ENCODE results near the gene CHD3. TPM values are rescaled to one million over a fixed set of nuclear protein-coding genes. Genes with fewer than 3 reads are reported as not detected.

Gene CHD3
- total RNA-seq, 1 donor: 111 TPM

DNA sequence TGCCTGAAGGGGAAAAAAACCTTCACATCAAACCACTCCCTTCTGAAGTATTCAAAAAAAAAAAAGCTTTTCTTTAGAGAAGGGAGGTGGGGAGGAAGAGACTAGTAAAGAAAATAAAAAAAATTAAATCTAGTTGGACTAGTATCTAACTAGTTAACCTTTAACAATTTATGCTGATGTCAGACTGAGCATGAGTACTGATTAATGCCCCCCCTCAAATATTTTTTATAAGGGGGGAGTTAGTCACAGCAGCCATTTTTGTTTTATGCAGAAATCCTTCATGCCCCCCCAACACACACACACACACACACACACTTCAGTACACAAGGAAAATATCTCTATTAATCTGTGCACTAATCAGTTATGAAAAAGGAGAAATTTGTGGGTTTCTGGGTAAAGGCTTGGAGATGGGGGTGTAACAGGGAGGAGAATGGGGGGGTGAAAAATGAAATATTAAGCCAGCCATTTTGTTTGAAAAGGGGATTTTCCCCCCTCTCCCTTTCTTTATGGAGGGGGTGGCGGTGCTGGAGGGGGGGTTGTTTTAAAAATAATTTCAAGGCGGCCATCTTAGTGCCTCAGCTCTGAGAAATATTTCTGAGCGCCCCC, 4.7 kb upstream of the CHD3 start:
- TF ChIP-seq, protein P1, sequence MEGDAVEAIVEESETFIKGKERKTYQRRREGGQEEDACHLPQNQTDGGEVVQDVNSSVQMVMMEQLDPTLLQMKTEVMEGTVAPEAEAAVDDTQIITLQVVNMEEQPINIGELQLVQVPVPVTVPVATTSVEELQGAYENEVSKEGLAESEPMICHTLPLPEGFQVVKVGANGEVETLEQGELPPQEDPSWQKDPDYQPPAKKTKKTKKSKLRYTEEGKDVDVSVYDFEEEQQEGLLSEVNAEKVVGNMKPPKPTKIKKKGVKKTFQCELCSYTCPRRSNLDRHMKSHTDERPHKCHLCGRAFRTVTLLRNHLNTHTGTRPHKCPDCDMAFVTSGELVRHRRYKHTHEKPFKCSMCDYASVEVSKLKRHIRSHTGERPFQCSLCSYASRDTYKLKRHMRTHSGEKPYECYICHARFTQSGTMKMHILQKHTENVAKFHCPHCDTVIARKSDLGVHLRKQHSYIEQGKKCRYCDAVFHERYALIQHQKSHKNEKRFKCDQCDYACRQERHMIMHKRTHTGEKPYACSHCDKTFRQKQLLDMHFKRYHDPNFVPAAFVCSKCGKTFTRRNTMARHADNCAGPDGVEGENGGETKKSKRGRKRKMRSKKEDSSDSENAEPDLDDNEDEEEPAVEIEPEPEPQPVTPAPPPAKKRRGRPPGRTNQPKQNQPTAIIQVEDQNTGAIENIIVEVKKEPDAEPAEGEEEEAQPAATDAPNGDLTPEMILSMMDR (IDR thresholded peaks at IDR 0.05; ENCODE audit: insufficient read depth, low read depth, low read length): no peak
- peak; percentile 20 for DNase-seq (ENCODE audit: low read depth)
- peak overlapping the region; percentile 86 for H3K4me3 ChIP-seq (ENCODE audit: low read depth, low read length)

DNA sequence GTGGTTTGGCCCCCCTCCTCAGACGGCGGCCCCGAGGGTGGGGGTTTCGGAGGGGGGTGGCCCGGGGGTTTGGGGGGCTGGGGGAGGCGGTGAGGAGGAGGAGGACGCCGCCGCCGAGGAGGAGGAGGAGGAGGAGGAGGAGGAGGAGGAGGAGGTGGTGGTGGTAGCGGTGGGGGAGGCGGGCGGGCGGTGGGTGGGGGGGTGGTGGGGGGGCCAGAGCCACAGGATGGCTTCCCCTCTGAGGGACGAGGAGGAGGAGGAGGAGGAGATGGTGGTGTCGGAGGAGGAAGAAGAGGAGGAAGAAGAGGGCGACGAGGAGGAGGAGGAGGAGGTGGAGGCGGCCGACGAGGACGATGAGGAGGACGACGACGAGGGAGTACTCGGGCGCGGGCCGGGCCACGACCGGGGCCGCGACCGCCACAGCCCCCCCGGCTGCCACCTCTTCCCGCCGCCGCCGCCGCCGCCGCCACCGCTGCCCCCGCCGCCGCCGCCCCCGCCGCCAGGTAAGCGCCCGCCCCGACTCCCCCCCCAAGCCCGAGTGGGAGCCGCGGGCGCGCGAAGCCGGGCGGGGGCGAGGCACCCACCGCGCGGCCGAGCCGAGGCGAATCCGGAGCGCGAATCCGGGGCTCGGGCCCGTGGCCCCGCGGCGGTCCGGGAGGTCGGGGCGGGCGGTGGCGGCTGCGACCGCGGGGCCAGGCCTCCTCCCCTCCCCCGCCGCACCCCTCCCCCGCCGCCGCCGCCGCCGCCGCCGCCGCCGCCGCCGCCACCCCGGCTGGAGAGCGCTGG, 3.8 kb upstream of the CHD3 start:
- H3K4me3 ChIP-seq (ENCODE audit: low read depth, low read length): peak overlapping the region; percentile 86
- TF ChIP-seq, protein P1 (IDR thresholded peaks at IDR 0.05; ENCODE audit: insufficient read depth, low read depth, low read length): no peak
- no peak for DNase-seq (ENCODE audit: low read depth)

DNA sequence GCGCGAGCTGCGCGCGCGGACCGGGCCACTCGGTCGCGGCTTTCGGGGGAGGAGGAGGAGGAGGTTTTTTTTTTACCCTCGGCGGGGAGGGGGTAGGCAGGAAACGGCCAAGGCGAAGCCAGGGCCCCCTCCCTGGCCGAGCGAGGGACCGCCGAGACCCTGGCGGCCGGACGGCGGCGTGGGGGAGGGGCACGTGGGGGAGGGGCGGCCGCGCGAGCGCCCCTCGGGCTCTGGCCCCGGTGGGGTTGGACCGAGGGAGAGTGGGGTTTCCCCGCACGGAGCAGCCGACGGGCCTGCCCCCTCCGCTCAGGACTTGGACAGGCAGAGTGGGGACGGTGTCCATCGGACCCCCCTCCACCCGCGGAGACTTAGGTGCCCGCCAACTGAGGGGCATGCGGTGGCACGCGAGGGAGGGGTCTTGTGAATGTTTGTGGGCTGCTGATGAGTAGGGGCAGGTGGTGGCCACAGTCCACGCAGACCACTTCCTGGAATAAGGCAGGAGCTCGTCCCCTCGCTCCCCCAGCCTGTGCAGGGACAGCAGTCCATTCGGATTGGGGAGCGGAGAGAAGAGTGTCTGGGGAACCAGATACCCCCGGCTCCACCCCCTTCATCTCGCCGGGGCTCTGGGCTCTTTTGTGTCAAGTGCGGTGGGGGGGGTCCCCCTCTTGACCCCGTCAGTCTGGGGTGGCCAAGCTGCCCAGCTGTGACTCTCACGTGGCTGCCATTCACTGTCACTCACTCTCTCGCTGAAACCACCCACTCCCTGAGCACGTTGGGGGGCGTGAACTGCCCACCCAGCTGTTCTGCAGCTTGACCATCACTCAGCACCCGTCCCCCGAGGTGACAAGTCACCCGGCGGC, 3.0 kb upstream of the CHD3 start:
- peak; percentile 37 for DNase-seq (ENCODE audit: low read depth)
- TF ChIP-seq, protein P1 (IDR thresholded peaks at IDR 0.05; ENCODE audit: insufficient read depth, low read depth, low read length): no peak
- H3K4me3 ChIP-seq (ENCODE audit: low read depth, low read length): peak overlapping the region; percentile 86

DNA sequence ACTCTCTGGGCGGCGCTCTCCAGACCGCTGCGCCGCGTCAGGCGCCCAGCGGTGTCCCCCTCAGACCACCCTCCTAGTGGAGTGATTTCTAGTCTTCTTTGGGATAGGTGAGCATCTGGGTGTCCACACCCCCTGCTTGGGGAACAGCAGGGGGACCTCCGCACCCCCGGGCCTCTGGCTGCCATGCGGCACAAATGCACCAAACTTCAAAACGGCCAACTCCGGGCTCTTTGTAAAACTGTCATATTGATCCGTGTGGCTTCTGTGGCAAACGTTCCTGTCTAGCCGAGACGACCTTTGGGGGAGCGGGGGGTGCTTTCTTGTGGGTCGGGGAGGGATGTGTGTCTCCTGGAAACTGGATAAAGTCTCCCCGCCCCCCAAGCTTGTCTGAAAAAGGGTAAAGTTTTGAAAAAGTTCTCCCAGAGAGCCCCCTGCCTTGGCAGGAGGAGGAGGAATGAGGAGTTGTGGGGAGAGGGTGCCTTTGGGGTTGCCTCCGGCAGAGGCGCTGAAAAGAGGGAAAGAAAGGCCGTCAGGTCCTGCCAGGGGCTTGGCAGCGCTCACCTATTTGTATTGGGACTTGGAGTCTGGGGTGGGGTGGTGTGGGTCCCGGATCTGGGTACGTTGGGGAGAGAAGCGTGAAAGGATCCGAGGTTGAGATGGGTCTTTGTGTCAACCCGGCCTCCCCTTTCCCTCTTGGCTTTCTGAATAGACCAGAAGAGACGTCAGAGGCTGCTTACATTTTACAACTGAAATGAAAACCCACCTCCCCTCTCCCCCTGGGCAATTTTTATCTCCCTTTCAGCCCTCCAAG, 2.2 kb upstream of the CHD3 start:
- TF ChIP-seq, protein P1 (IDR thresholded peaks at IDR 0.05; ENCODE audit: insufficient read depth, low read depth, low read length): peak; percentile 10
- H3K4me3 ChIP-seq (ENCODE audit: low read depth, low read length): peak overlapping the region; percentile 86
- peak; percentile 33 for DNase-seq (ENCODE audit: low read depth)

DNA sequence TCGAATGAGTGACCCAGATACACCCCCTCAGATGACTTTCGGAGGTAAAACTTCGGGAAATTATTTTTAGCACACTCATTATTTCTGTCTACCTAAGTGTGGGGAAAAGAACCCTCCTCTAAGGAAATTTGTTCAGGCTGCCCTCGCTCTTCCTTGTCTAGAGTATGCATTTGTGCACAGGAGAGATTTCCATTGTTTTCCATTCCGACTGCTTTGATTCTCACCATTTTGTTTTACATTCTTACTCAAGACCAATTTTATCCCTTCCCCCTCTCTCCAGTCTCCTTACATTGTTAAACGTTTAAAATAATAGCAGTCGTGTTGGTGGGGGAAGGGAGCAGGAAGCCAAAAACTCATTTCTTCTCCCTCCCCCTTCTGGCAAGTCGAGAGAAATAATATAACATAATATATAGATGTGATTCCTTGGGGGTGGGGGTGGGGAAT, 1.5 kb upstream of the CHD3 start:
- no peak for DNase-seq (ENCODE audit: low read depth)

More for the DNA sequence above, 1.5 kb upstream of the CHD3 start:
- peak overlapping the region; percentile 86 for H3K4me3 ChIP-seq (ENCODE audit: low read depth, low read length)
- TF ChIP-seq, protein P1 (IDR thresholded peaks at IDR 0.05; ENCODE audit: insufficient read depth, low read depth, low read length): no peak
